ENCODE measurements around the gene IL22RA2. TPM values are rescaled to one million over a fixed set of nuclear protein-coding genes. Genes with fewer than 3 reads are reported as not detected.

IL22RA2 gene, protein sequence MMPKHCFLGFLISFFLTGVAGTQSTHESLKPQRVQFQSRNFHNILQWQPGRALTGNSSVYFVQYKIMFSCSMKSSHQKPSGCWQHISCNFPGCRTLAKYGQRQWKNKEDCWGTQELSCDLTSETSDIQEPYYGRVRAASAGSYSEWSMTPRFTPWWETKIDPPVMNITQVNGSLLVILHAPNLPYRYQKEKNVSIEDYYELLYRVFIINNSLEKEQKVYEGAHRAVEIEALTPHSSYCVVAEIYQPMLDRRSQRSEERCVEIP
- total RNA-seq (not detected), polyA plus RNA-seq (not detected), total RNA-seq (not detected)

DNA sequence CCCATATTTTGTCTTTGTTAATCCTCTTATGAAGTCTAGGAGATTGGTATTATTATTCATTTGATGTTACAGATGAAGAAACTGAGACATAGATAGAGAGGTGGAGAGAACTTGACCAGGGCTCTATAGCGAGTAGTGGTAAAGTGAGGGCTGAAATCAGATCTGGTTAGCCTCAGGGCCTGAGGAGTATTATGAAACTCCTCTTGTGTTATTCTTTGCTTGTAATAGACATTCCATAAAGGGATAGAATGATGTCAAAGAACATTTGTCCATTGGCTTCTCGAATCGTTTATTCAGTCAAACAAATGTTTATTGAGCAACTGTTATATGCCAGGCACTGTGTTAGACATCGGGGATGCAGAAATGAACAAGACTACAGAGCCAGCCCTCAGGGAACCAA is at the start of gene IL22RA2:
Gene IL22RA2 (minus strand): TSS at position 144 of the 400 bp plus-strand sequence. CDS start 11,895 bp downstream, outside the sequence.
- DNase-seq: no peak
- intact Hi-C loops (cut with micrococcal nuclease): no loop called here
- H3K9me3 ChIP-seq (ENCODE audit: control insufficient read depth in 2 of 3, low read length in 3 of 3): no peaks in the 10 kb centered on the region
- no peaks in the 10 kb centered on the region for H3K27me3 ChIP-seq (ENCODE audit: control insufficient read depth in 2 of 2, insufficient read depth in 2 of 2, low read length in 2 of 2)
- no peak within 1 kb of the TSS for H3K27ac ChIP-seq (ENCODE audit: low read depth, low read length)
- H3K36me3 Mint-ChIP-seq: peaks cover 0 to 16% (median 0%) of the 10 kb centered on the region in 5 donors
- CTCF ChIA-PET: no interaction called here
- no peak for ATAC-seq
- H3K4me3 Mint-ChIP-seq: no peak within 1 kb of the TSS
- no peaks in the 10 kb centered on the region for H3K36me3 ChIP-seq (ENCODE audit: control insufficient read depth in 2 of 3, insufficient read depth in 3 of 3, low read length in 3 of 3)
- H3K27me3 Mint-ChIP-seq: peaks cover 0 to 16% (median under 1%) of the 10 kb centered on the region in 5 donors
- POLR2A ChIA-PET: no interaction called here
- peaks cover 0 to 14% (median 0%) of the 10 kb centered on the region in 7 donors for H3K4me1 Mint-ChIP-seq
- H3K4me1 ChIP-seq (ENCODE audit: control insufficient read depth in 2 of 2, insufficient read depth in 2 of 2, low read length in 2 of 2): no peaks in the 10 kb centered on the region
- no peak within 1 kb of the TSS for H3K4me3 ChIP-seq (ENCODE audit: low read length)
- peaks cover 0 to 11% (median under 1%) of the 10 kb centered on the region in 11 donors for H3K9me3 Mint-ChIP-seq
- H3K27ac Mint-ChIP-seq: no peak within 1 kb of the TSS

- Histone ChIP-seq H3K4me3 (ENCODE audit: low read length) (no peak overlapping the region), H3K4me1 (ENCODE audit: control insufficient read depth in 2 of 2, insufficient read depth in 2 of 2, low read length in 2 of 2) (peaks cover 25 to 40% of the 10 kb centered on the region in 2 donors), H3K27ac (ENCODE audit: low read depth, low read length) (no peak overlapping the region), H3K9me3 (ENCODE audit: control insufficient read depth in 2 of 3, low read length in 3 of 3) (no peaks in the 10 kb centered on the region), H3K36me3 (ENCODE audit: control insufficient read depth in 2 of 3, insufficient read depth in 3 of 3, low read length in 3 of 3) (peaks cover 0 to 5% (median 0%) of the 10 kb centered on the region in 3 experiments), H3K27me3 (ENCODE audit: control insufficient read depth in 2 of 2, insufficient read depth in 2 of 2, low read length in 2 of 2) (no peaks in the 10 kb centered on the region)
- intact Hi-C loops (cut with micrococcal nuclease): no loop called here
- peak overlapping the region in 1 of 9 donors; percentile 31 for H3K27ac Mint-ChIP-seq
- peaks cover 0 to 2% (median 0%) of the 10 kb centered on the region in 5 donors for H3K27me3 Mint-ChIP-seq
- H3K4me3 Mint-ChIP-seq: peak overlapping the region in 1 of 10 donors; percentile 32
- peaks cover 31 to 64% (median 55%) of the 10 kb centered on the region in 7 donors for H3K4me1 Mint-ChIP-seq
- POLR2A ChIA-PET: interaction anchor here (0.6 to 0.9 kb wide), 2 partner anchors 9 to 913 kb away, joined by 3 read pairs; no protein-coding TSS in a partner anchor
- H3K36me3 Mint-ChIP-seq: peaks cover 0 to 16% (median 0%) of the 10 kb centered on the region in 5 donors
- DNase-seq (no peak), ATAC-seq (no peak)
- CTCF ChIA-PET: interaction anchor here (1.2 kb wide), 1 partner anchor 11 kb away, joined by 3 read pairs; no protein-coding TSS in a partner anchor
- H3K9me3 Mint-ChIP-seq: peaks cover 0 to 4% (median 0%) of the 10 kb centered on the region in 11 donors
Observed at GRCh38 chr6:137222381-137222780, 48.9 kb upstream of the IL22RA2 start.

- H3K4me1 ChIP-seq (ENCODE audit: control insufficient read depth in 2 of 2, insufficient read depth in 2 of 2, low read length in 2 of 2): peaks cover 21 to 44% of the 10 kb centered on the region in 2 donors
- H3K4me3 ChIP-seq (ENCODE audit: low read length): peak overlapping the region; percentile 88
- H3K9me3 ChIP-seq (ENCODE audit: control insufficient read depth in 2 of 3, low read length in 3 of 3): no peaks in the 10 kb centered on the region
- ATAC-seq: no peak
- intact Hi-C loops (cut with micrococcal nuclease): loop anchor here (1.0 to 10.0 kb wide), 10 partner anchors 13 to 1555 kb away; partner anchors contain the start of genes PEX7 (in 2 of the 2), CCDC28A (in 1 of the 2), MTFR2 (in 1 of the 2) and TNFAIP3 (in 1 of the 2)
- H3K36me3 ChIP-seq (ENCODE audit: control insufficient read depth in 2 of 3, insufficient read depth in 3 of 3, low read length in 3 of 3): peaks cover 0 to 5% (median 0%) of the 10 kb centered on the region in 3 experiments
- H3K27me3 ChIP-seq (ENCODE audit: control insufficient read depth in 2 of 2, insufficient read depth in 2 of 2, low read length in 2 of 2): no peaks in the 10 kb centered on the region
- Mint-ChIP-seq H3K9me3 (peaks cover 0 to 1% (median 0%) of the 10 kb centered on the region in 11 donors), H3K27me3 (no peaks in the 10 kb centered on the region), H3K27ac (peak overlapping the region; percentile 91 to 100 (median 96)), H3K4me1 (peaks cover 30 to 84% (median 68%) of the 10 kb centered on the region in 7 donors), H3K4me3 (peak overlapping the region; percentile 83 to 100 (median 96)), H3K36me3 (peaks cover 0 to 18% (median 0%) of the 10 kb centered on the region in 5 donors)
- CTCF ChIA-PET: interaction anchor here (1.0 kb wide), 1 partner anchor 95 kb away, joined by 3 read pairs; no protein-coding TSS in a partner anchor
- no peak for DNase-seq
- H3K27ac ChIP-seq (ENCODE audit: low read depth, low read length): peak overlapping the region; percentile 91
- POLR2A ChIA-PET: interaction anchor here (0.5 to 1.0 kb wide), 3 partner anchors 81 to 1943 kb away, joined by 3 to 5 read pairs (median 3); partner anchors contain the start of gene BCLAF1
Observed at GRCh38 chr6:137219664-137220252, 46.3 kb upstream of the IL22RA2 start.

DNA sequence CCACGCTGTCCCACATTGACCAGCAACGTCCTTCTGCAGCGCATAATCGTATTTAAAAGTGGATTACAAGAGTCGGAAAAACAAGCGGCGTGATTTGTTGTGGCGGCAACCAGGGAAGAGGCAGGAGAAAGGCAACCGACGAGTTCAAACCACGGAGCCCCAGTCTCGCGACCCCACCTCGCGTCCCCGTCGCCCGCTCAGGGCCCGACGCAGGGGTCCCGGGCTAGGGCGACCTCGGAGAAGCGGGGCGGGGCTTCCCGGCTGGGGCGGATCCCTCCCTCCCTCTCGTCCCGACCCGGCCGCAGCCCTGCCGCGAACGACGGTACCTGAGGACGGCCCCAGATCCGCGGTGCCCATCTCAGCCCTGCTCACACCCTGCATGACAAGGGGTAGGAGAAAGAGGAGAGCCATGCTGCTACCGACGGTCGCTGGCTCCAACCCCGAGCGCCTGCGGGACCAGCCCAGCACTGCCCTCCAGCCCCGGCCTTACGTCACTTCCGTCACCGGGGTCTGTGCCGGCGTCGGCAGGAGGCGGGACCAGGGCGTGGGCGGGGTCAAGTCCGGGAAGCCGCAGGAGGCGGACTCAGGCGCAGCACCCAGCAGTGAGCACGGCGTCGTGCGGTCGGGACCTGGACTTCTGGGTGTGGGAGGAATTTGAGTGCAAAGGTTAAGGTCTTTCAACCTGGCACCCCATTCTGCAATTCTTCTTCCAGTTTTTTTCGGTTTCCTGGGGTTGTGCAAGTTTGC is 45.6 kb upstream of the IL22RA2 start, which contains the start of gene IFNGR1:
Gene IFNGR1 (minus strand): TSS at position 469 of the 747 bp plus-strand sequence. CDS start 58 bp downstream, at position 411.
- Mint-ChIP-seq H3K27ac (peak within 1 kb of the TSS; percentile 91 to 100 (median 100)), H3K4me1 (peaks cover 36 to 84% (median 69%) of the 10 kb centered on the region in 7 donors), H3K27me3 (no peaks in the 10 kb centered on the region), H3K36me3 (peaks cover 0 to 21% (median 3%) of the 10 kb centered on the region in 5 donors), H3K4me3 (peak within 1 kb of the TSS; percentile 85 to 100 (median 99)), H3K9me3 (peaks cover 0 to 2% (median 0%) of the 10 kb centered on the region in 11 donors)
- intact Hi-C loops (cut with micrococcal nuclease): loop anchor here (1.0 to 10.0 kb wide), 11 partner anchors 13 to 1556 kb away; partner anchors contain the start of genes PEX7 (in 2 of the 2), CCDC28A (in 1 of the 2), HEBP2 (in 1 of the 2) and MTFR2 (in 1 of the 2)
- Histone ChIP-seq H3K9me3 (ENCODE audit: control insufficient read depth in 2 of 3, low read length in 3 of 3) (no peaks in the 10 kb centered on the region), H3K36me3 (ENCODE audit: control insufficient read depth in 2 of 3, insufficient read depth in 3 of 3, low read length in 3 of 3) (peaks cover 0 to 5% (median 0%) of the 10 kb centered on the region in 3 experiments), H3K4me3 (ENCODE audit: low read length) (peak within 1 kb of the TSS; percentile 88), H3K27me3 (ENCODE audit: control insufficient read depth in 2 of 2, insufficient read depth in 2 of 2, low read length in 2 of 2) (no peaks in the 10 kb centered on the region), H3K27ac (ENCODE audit: low read depth, low read length) (peak within 1 kb of the TSS; percentile 91), H3K4me1 (ENCODE audit: control insufficient read depth in 2 of 2, insufficient read depth in 2 of 2, low read length in 2 of 2) (peaks cover 20 to 43% of the 10 kb centered on the region in 2 donors)
- POLR2A ChIA-PET: no interaction called here
- DNase-seq (peak; percentile 89 to 97 (median 93)), ATAC-seq (peak; percentile 92)
- CTCF ChIA-PET: interaction anchor here (1.0 kb wide), 1 partner anchor 96 kb away, joined by 3 read pairs; no protein-coding TSS in a partner anchor

- ATAC-seq (peak; percentile 81), DNase-seq (peak in 8 of 9 donors; percentile 29 to 65 (median 60))
- ChIA-PET CTCF (interaction anchor here (1.0 kb wide), 1 partner anchor 13 kb away, joined by 3 read pairs; no protein-coding TSS in a partner anchor), POLR2A (interaction anchor here (1.1 kb wide), 1 partner anchor 18 kb away, joined by 4 read pairs; no protein-coding TSS in a partner anchor)
- Mint-ChIP-seq H3K4me1 (peaks cover 36 to 84% (median 69%) of the 10 kb centered on the region in 7 donors), H3K9me3 (peaks cover 0 to 6% (median 0%) of the 10 kb centered on the region in 11 donors), H3K36me3 (peaks cover 0 to 22% (median 3%) of the 10 kb centered on the region in 5 donors), H3K4me3 (peak overlapping the region; percentile 85 to 100 (median 99)), H3K27me3 (no peaks in the 10 kb centered on the region), H3K27ac (peak overlapping the region; percentile 91 to 100 (median 100))
- Histone ChIP-seq H3K27ac (ENCODE audit: low read depth, low read length) (peak overlapping the region; percentile 91), H3K4me3 (ENCODE audit: low read length) (peak overlapping the region; percentile 88), H3K4me1 (ENCODE audit: control insufficient read depth in 2 of 2, insufficient read depth in 2 of 2, low read length in 2 of 2) (peaks cover 24 to 43% of the 10 kb centered on the region in 2 donors), H3K36me3 (ENCODE audit: control insufficient read depth in 2 of 3, insufficient read depth in 3 of 3, low read length in 3 of 3) (peaks cover 0 to 5% (median 0%) of the 10 kb centered on the region in 3 experiments), H3K9me3 (ENCODE audit: control insufficient read depth in 2 of 3, low read length in 3 of 3) (no peaks in the 10 kb centered on the region), H3K27me3 (ENCODE audit: control insufficient read depth in 2 of 2, insufficient read depth in 2 of 2, low read length in 2 of 2) (no peaks in the 10 kb centered on the region)
- intact Hi-C loops (cut with micrococcal nuclease): loop anchor here (1.0 to 10.0 kb wide), 8 partner anchors 14 to 1556 kb away; partner anchors contain the start of genes CCDC28A (in 1 of the 2), HEBP2 (in 1 of the 2) and TNFAIP3 (in 1 of the 2)
Observed at GRCh38 chr6:137218473-137218916, 45.1 kb upstream of the IL22RA2 start.
